ENCODE data around the gene PIP. TPM values are rescaled to one million over a fixed set of nuclear protein-coding genes. Genes with fewer than 3 reads are reported as not detected.
"Not testable (repeated sequence)": the region's sequence is repeated elsewhere in the genome, so short reads cannot be mapped to it uniquely, and the experiment has no call there.

Gene PIP
- total RNA-seq, 1 donor from 2014 or later = not detected

DNA sequence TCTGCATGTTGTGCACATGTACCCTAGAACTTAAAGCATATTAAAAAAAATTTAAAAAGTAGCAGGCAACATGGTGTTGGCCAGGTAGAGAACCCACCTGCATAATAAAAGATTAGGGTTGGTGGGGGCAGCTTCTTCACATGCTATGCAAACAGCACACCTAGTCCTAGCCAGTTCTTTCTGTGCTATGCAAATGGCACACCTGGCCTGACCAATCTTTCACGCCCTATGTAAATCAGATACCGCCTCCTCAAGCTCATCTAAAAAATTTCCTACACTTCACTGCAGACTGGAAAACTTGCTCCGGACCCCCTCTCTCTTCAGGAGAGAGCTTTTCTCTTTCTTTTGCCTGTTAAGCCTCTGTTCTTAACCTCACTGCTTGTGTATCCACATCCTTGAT lies 14.5 kb upstream of the PIP start:
- Histone ChIP-seq H3K9me3 (replicated peaks) (peaks cover 43% of the 10 kb centered on the region), H3K4me3 (no peak overlapping the region), H3K27me3 (ENCODE audit: low read depth) (no peaks in the 10 kb centered on the region), H3K27ac (replicated peaks) (no peak overlapping the region), H3K4me1 (no peaks in the 10 kb centered on the region), H3K36me3 (no peaks in the 10 kb centered on the region)
- DNase-seq = no peak
- TF ChIP-seq, protein P1, sequence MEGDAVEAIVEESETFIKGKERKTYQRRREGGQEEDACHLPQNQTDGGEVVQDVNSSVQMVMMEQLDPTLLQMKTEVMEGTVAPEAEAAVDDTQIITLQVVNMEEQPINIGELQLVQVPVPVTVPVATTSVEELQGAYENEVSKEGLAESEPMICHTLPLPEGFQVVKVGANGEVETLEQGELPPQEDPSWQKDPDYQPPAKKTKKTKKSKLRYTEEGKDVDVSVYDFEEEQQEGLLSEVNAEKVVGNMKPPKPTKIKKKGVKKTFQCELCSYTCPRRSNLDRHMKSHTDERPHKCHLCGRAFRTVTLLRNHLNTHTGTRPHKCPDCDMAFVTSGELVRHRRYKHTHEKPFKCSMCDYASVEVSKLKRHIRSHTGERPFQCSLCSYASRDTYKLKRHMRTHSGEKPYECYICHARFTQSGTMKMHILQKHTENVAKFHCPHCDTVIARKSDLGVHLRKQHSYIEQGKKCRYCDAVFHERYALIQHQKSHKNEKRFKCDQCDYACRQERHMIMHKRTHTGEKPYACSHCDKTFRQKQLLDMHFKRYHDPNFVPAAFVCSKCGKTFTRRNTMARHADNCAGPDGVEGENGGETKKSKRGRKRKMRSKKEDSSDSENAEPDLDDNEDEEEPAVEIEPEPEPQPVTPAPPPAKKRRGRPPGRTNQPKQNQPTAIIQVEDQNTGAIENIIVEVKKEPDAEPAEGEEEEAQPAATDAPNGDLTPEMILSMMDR (IDR thresholded peaks at IDR 0.05; ENCODE audit: borderline replicate concordance) = no peak
- intact Hi-C loops (cut with micrococcal nuclease) = no loop called here

DNA sequence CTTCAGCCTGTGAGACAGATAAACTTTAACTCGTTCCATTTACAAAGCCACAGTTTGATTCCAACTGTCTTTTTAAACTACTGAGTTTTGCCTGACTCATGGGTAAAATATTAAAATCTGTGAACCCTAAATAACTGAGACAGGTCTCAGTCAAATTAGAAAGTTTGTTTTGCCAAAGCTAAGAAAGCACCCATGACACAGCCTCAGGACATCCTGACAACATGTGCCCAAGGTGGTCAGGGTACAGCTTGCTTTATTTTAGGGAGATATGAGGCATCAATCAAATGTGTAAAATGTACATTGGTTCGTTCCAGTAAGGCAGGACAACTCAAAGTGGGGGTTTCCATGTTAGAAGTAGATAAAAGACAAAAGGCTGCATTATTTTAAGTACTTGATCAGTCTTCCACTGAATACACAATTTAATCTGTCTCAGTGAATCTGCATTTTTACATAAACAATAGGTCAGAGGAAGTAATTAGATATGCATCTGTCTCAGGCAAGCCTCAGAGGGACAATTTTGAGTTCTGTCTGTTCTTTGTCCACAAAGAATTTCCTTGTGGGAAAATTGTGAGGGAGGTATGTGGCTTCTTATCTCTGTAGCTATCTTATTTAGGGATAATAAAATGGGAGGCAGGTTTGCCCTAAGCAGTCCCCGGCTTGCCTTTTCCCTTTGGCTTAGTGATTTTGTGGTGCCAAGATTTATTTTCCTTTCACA lies 11.0 kb upstream of the PIP start:
- peaks cover 56% of the 10 kb centered on the region for H3K9me3 ChIP-seq (replicated peaks)
- intact Hi-C loops (cut with micrococcal nuclease) = no loop called here
- H3K27me3 ChIP-seq (ENCODE audit: low read depth) = no peaks in the 10 kb centered on the region
- H3K36me3 ChIP-seq = no peaks in the 10 kb centered on the region
- no peak overlapping the region for H3K4me3 ChIP-seq
- H3K4me1 ChIP-seq = no peaks in the 10 kb centered on the region
- DNase-seq = no peak
- no peak overlapping the region for H3K27ac ChIP-seq (replicated peaks)
- TF ChIP-seq, protein P1 (IDR thresholded peaks at IDR 0.05; ENCODE audit: borderline replicate concordance) = no peak

DNA sequence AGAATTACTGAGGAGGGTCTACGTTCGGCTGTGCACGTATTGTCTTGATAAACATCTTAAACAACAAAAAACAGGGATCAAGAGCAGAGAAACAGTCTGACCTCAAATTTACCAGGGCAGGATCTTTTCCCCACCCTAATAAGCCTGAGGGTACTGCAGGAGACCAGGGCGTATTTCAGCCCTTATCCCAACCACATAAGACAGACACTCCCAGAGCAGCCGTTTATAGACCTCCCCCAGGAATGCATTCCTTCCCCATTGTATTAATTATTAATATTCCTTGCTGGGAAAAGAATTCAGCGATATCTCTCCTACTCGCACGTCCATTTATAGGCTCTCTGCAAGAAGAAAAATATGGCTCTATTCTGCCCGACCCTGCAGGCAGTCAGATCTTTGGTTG lies 8.6 kb upstream of the PIP start:
- H3K4me3 ChIP-seq; H3K27me3 ChIP-seq (ENCODE audit: low read depth); DNase-seq; H3K27ac ChIP-seq (replicated peaks); H3K36me3 ChIP-seq; H3K4me1 ChIP-seq; intact Hi-C loops (cut with micrococcal nuclease): not testable (repeated sequence)
- peaks cover 41% of the 10 kb centered on the region for H3K9me3 ChIP-seq (replicated peaks)

DNA sequence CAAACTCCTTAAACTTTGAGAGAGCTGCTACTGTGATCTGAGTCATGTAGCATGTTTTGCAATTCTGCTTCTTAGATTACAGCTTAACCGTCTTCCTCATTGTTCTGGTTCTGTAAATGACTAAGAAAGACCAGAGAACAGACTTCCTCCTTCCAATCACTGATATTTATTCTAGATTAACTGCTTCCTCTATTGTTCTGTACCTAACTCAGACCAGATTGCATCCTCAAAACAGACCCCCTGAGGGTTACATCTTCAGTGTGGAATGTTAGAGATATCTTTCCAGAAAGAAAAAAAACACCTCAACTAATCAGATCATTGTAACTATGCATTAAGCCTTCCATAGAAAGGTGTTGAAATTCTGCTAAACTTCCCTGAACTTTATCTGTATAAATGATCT lies 5.7 kb upstream of the PIP start:
- TF ChIP-seq, protein P1 (IDR thresholded peaks at IDR 0.05; ENCODE audit: borderline replicate concordance) = no peak
- DNase-seq = no peak
- H3K4me1 ChIP-seq = no peaks in the 10 kb centered on the region
- H3K4me3 ChIP-seq = no peak overlapping the region
- intact Hi-C loops (cut with micrococcal nuclease) = no loop called here
- H3K9me3 ChIP-seq (replicated peaks) = peaks cover 41% of the 10 kb centered on the region
- no peak overlapping the region for H3K27ac ChIP-seq (replicated peaks)
- H3K27me3 ChIP-seq (ENCODE audit: low read depth) = no peaks in the 10 kb centered on the region
- no peaks in the 10 kb centered on the region for H3K36me3 ChIP-seq

DNA sequence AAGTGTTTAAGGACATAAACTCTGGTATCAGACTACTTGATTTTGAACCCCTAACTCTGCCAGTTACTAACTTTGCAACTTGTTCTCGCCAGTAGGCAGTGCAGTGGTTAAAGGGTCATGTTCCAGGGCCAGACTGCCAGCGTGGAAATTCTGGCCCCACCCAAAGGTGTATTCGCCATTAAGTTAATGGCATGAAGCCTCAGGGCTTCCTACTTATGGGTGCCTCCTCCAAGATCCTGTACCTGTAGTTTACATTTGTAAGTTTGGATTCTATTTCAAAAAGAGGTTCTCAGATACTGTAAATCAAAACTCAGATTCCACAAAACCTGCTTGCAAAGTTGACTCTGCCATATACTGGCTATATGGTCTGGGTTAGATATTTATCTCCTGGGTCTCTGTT lies 2.8 kb upstream of the PIP start:
- Histone ChIP-seq H3K27me3 (ENCODE audit: low read depth) (no peaks in the 10 kb centered on the region), H3K4me3 (no peak overlapping the region), H3K4me1 (no peaks in the 10 kb centered on the region), H3K27ac (replicated peaks) (no peak overlapping the region), H3K9me3 (replicated peaks) (peaks cover 23% of the 10 kb centered on the region), H3K36me3 (no peaks in the 10 kb centered on the region)
- DNase-seq = no peak
- TF ChIP-seq, protein P1 (IDR thresholded peaks at IDR 0.05; ENCODE audit: borderline replicate concordance) = no peak
- intact Hi-C loops (cut with micrococcal nuclease) = no loop called here

DNA sequence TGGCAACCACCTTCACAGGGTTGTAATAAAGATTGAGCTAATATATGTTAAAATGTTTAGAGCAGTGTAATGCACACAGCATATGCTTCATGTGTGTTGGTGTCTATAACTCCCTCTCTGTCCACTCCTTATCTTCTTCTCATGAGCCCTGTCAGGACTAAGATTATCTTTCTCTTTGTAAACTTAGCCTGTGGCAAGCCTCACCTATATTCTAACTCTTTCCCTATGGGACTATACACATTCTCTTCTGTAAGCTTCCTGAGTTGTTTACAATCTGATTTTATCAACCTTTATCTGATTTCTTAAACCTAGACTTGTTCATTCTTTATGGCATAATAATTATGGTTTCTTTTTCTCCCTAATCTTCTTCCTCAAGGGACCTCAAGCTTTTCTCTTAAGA lies 2.4 kb upstream of the PIP start:
- Histone ChIP-seq H3K9me3 (replicated peaks) (peaks cover 18% of the 10 kb centered on the region), H3K27ac (replicated peaks) (no peak overlapping the region), H3K36me3 (no peaks in the 10 kb centered on the region), H3K4me1 (no peaks in the 10 kb centered on the region), H3K27me3 (ENCODE audit: low read depth) (no peaks in the 10 kb centered on the region), H3K4me3 (no peak overlapping the region)
- TF ChIP-seq, protein P1 (IDR thresholded peaks at IDR 0.05; ENCODE audit: borderline replicate concordance) = no peak
- no peak for DNase-seq
- intact Hi-C loops (cut with micrococcal nuclease) = no loop called here
